ENCODE results near the gene MC4R. TPM values are rescaled to one million over a fixed set of nuclear protein-coding genes. Genes with fewer than 3 reads are reported as not detected.

Gene MC4R
- 1.2 TPM for total RNA-seq

GRCh38 chr18:60372596-60372995 is at the start of gene MC4R:
Gene MC4R, minus strand, starts transcription at chr18:60372775. Its CDS starts 426 bp downstream, at chr18:60372349.

Measured in camera-type eye (tissue), 1 donor.